Peyer's patch (tissue), 4 donors: ENCODE data around the gene NFE2.
"Not testable (repeated sequence)": the region's sequence is repeated elsewhere in the genome, so short reads cannot be mapped to it uniquely, and the experiment has no call there.

ENCODE experiments used
- POLR2A ChIP-seq, 2 donors: fragments of 450-650 bp; IDR thresholded peaks; one replicate each; pipeline ENCODE4 v1.5.1; 2017; ENCODE audit warnings: antibody characterized with exemption in 2 of 2, mild to moderate bottlenecking in 2 of 2, moderate library complexity in 2 of 2
- TF ChIP-seq, protein P1 (sequence below), 6 experiments: fragments of 450-650 bp in 4 of 6; fragments of 200-600 bp in 2 of 6; sonication (generic) in 1 of 6; IDR thresholded peaks; one replicate each; pipeline ENCODE4 v1.5.1; 2017 to 2019; ENCODE audit warnings: antibody characterized with exemption in 6 of 6, mild to moderate bottlenecking in 3 of 6, moderate library complexity in 1 of 6

DNA sequence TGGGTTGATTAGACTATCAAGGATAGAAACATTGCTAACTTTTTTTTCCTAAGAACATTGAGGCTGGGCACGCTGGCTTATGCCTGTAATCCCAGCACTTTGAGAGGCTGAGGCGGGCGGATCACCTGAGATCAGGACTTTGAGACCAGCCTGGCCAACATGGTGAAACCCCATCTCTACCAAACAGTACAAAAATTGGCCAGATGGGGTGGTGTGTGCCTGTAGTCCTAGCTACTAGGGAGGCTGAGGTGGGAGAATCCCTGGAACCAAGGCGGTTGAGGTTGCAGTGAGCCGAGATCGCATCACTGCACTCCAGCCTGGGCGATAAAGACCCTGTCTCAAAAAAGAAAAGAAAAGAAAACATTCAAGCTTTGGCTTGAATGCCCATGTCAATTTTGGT is 11.5 kb upstream of the NFE2 start:
- TF ChIP-seq, protein P1, sequence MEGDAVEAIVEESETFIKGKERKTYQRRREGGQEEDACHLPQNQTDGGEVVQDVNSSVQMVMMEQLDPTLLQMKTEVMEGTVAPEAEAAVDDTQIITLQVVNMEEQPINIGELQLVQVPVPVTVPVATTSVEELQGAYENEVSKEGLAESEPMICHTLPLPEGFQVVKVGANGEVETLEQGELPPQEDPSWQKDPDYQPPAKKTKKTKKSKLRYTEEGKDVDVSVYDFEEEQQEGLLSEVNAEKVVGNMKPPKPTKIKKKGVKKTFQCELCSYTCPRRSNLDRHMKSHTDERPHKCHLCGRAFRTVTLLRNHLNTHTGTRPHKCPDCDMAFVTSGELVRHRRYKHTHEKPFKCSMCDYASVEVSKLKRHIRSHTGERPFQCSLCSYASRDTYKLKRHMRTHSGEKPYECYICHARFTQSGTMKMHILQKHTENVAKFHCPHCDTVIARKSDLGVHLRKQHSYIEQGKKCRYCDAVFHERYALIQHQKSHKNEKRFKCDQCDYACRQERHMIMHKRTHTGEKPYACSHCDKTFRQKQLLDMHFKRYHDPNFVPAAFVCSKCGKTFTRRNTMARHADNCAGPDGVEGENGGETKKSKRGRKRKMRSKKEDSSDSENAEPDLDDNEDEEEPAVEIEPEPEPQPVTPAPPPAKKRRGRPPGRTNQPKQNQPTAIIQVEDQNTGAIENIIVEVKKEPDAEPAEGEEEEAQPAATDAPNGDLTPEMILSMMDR (IDR thresholded peaks at IDR 0.05) = not testable (repeated sequence)
- TF ChIP-seq POLR2A (IDR thresholded peaks at IDR 0.05) = not testable (repeated sequence)
